ENCODE results near the gene GMPPA. TPM values are rescaled to one million over a fixed set of nuclear protein-coding genes. Genes with fewer than 3 reads are reported as not detected.

Gene GMPPA
- total and polyA plus RNA-seq, 4 donors: 20.2 to 59.4 (median 43.4) TPM

DNA sequence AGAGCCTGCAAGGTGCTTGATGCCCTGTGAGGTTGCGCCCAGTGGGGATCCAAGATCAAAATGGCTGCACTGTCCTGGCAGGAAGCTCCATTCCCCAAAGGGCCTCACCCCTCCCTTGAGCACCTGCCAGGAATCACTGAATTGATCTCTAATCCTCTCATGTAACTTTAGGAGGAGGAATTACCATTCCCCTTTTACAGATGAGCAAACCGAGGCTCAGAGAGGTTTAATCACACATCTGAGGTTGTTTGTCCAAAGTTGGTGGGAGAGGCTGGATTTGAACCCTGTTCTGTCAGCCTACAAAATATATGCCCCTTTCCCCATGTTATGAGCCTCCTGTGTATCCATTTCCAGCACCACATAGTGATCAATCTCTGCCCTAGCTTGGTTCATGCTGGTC lies 26.1 kb downstream of the GMPPA start:
- no peak for TF ChIP-seq FOXA1 (IDR thresholded peaks at IDR 0.05)
- no peak for TF ChIP-seq RAD21 (IDR thresholded peaks at IDR 0.05)
- TF ChIP-seq, protein P1, sequence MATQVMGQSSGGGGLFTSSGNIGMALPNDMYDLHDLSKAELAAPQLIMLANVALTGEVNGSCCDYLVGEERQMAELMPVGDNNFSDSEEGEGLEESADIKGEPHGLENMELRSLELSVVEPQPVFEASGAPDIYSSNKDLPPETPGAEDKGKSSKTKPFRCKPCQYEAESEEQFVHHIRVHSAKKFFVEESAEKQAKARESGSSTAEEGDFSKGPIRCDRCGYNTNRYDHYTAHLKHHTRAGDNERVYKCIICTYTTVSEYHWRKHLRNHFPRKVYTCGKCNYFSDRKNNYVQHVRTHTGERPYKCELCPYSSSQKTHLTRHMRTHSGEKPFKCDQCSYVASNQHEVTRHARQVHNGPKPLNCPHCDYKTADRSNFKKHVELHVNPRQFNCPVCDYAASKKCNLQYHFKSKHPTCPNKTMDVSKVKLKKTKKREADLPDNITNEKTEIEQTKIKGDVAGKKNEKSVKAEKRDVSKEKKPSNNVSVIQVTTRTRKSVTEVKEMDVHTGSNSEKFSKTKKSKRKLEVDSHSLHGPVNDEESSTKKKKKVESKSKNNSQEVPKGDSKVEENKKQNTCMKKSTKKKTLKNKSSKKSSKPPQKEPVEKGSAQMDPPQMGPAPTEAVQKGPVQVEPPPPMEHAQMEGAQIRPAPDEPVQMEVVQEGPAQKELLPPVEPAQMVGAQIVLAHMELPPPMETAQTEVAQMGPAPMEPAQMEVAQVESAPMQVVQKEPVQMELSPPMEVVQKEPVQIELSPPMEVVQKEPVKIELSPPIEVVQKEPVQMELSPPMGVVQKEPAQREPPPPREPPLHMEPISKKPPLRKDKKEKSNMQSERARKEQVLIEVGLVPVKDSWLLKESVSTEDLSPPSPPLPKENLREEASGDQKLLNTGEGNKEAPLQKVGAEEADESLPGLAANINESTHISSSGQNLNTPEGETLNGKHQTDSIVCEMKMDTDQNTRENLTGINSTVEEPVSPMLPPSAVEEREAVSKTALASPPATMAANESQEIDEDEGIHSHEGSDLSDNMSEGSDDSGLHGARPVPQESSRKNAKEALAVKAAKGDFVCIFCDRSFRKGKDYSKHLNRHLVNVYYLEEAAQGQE (IDR thresholded peaks at IDR 0.05): no peak
- no peak overlapping the region for H3K4me3 ChIP-seq (ENCODE audit: low read depth in 1 of 3, low read length in 3 of 3)
- no peak overlapping the region for H3K27ac ChIP-seq (ENCODE audit: low read depth in 1 of 2, low read length in 2 of 2)
- no peaks in the 10 kb centered on the region for H3K36me3 ChIP-seq (ENCODE audit: control insufficient read depth in 4 of 4, insufficient read depth in 3 of 4, low read depth in 1 of 4, low read length in 3 of 4)
- H3K4me1 ChIP-seq (ENCODE audit: control insufficient read depth in 4 of 4, insufficient read depth in 4 of 4, low read length in 3 of 4): no peaks in the 10 kb centered on the region
- H3K27me3 ChIP-seq (ENCODE audit: control insufficient read depth in 4 of 4, insufficient read depth in 4 of 4, low read length in 3 of 4): peaks cover 0 to 14% (median 11%) of the 10 kb centered on the region in 4 donors
- no peak overlapping the region for H3K9ac ChIP-seq (ENCODE audit: low read depth in 1 of 2, low read length in 2 of 2)
- no peak for DNase-seq (ENCODE audit: low spot score)
- no peaks in the 10 kb centered on the region for H3K9me3 ChIP-seq (ENCODE audit: control insufficient read depth in 4 of 4, low read length in 3 of 4)
- WGBS: 83% methylated on average over 2 of the region's 2 CpGs

DNA sequence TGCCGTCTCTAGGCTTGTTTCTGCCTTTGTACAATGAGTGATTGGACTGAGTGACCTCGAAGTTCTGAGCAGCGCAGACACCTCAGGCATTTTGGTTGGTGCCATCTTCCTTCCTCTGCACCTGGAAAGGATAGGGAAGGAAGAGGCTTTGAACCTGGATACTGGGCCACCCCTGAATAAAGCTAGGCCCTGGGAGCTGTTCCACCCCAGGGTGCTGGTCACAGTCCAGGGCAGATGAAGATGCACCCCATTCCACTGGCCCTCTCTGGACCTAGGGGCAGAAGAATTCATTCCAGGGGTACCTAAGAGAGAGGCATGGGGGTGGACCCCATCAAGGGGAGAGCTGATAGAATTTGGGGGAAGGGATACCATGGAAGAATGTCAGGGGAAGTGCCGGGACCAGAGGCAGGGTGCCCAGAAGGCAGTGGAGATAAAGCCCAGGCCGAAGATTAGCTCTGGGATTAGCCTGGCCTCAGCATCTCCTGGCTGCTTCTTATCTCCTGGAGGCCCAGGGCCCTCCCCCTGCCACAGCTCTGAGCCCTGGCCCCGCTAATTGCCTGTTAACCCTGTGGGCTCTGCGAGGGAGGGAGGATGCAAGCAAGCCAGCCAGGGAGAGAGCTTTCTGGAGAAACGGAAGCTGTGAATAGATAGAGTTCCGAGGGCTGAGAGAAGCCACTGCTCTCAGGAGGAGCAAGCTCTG lies 27.0 kb downstream of the GMPPA start:
- peak; percentile 76 for DNase-seq (ENCODE audit: low spot score)
- Histone ChIP-seq H3K27me3 (ENCODE audit: control insufficient read depth in 4 of 4, insufficient read depth in 4 of 4, low read length in 3 of 4) (peaks cover 0 to 14% (median 11%) of the 10 kb centered on the region in 4 donors), H3K36me3 (ENCODE audit: control insufficient read depth in 4 of 4, insufficient read depth in 3 of 4, low read depth in 1 of 4, low read length in 3 of 4) (no peaks in the 10 kb centered on the region), H3K9me3 (ENCODE audit: control insufficient read depth in 4 of 4, low read length in 3 of 4) (no peaks in the 10 kb centered on the region), H3K9ac (ENCODE audit: low read depth in 1 of 2, low read length in 2 of 2) (no peak overlapping the region), H3K4me1 (ENCODE audit: control insufficient read depth in 4 of 4, insufficient read depth in 4 of 4, low read length in 3 of 4) (no peaks in the 10 kb centered on the region), H3K4me3 (ENCODE audit: low read depth in 1 of 3, low read length in 3 of 3) (no peak overlapping the region), H3K27ac (ENCODE audit: low read depth in 1 of 2, low read length in 2 of 2) (no peak overlapping the region)
- TF ChIP-seq, protein P2, sequence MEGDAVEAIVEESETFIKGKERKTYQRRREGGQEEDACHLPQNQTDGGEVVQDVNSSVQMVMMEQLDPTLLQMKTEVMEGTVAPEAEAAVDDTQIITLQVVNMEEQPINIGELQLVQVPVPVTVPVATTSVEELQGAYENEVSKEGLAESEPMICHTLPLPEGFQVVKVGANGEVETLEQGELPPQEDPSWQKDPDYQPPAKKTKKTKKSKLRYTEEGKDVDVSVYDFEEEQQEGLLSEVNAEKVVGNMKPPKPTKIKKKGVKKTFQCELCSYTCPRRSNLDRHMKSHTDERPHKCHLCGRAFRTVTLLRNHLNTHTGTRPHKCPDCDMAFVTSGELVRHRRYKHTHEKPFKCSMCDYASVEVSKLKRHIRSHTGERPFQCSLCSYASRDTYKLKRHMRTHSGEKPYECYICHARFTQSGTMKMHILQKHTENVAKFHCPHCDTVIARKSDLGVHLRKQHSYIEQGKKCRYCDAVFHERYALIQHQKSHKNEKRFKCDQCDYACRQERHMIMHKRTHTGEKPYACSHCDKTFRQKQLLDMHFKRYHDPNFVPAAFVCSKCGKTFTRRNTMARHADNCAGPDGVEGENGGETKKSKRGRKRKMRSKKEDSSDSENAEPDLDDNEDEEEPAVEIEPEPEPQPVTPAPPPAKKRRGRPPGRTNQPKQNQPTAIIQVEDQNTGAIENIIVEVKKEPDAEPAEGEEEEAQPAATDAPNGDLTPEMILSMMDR (IDR thresholded peaks at IDR 0.05; ENCODE audit: low read depth, low read length, missing input control): no peak
- no peak for TF ChIP-seq YY1 (IDR thresholded peaks at IDR 0.05)
- TF ChIP-seq RXRA (IDR thresholded peaks at IDR 0.05): no peak
- TF ChIP-seq, protein P3, sequence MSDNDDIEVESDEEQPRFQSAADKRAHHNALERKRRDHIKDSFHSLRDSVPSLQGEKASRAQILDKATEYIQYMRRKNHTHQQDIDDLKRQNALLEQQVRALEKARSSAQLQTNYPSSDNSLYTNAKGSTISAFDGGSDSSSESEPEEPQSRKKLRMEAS (IDR thresholded peaks at IDR 0.05): no peak
- TF ChIP-seq EGR1 (IDR thresholded peaks at IDR 0.05; ENCODE audit: low read depth in 2 of 2): no peak
- no peak for TF ChIP-seq SP1 (IDR thresholded peaks at IDR 0.05)
- WGBS: 56% methylated on average over 9 of the region's 9 CpGs

DNA sequence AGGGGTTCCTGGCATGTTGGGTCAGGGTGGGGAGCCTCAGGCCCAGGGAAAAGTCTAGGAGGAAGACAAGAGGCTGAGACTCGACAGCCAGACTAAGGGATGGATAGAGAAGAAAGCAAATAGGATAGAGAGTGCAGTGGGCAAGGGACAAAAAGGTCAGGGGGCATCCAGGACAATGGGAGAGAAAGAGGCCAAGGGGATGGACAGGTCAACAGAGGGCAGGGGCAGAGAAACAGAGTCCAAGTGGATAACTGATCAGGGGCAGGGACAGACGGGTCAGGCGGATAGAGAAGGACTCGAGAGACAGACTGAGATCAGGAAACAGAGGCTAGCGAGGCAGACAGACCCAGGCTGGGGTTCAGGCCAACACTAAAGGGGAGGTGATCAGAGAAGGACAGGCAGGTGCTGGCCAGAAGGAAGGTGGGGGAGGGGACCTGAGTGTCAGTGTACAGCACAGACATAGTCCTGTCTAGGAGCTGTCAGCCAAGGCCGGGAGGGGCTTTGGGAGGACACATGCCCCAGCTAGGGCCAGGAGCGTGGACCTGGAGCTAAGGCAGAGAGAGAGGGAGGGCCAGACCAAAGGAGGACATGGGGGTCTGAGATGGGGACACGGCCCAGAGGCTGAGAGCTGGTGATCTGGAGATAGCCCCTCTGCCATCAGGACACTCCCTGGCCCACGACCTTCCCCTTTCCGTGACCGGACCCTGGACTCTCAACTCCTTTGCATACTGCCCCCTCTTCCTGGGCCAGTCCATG lies 27.8 kb downstream of the GMPPA start:
- no peaks in the 10 kb centered on the region for H3K36me3 ChIP-seq (ENCODE audit: control insufficient read depth in 4 of 4, insufficient read depth in 3 of 4, low read depth in 1 of 4, low read length in 3 of 4)
- no peaks in the 10 kb centered on the region for H3K9me3 ChIP-seq (ENCODE audit: control insufficient read depth in 4 of 4, low read length in 3 of 4)
- no peaks in the 10 kb centered on the region for H3K4me1 ChIP-seq (ENCODE audit: control insufficient read depth in 4 of 4, insufficient read depth in 4 of 4, low read length in 3 of 4)
- peaks cover 0 to 14% (median 11%) of the 10 kb centered on the region in 4 donors for H3K27me3 ChIP-seq (ENCODE audit: control insufficient read depth in 4 of 4, insufficient read depth in 4 of 4, low read length in 3 of 4)
- no peak for DNase-seq (ENCODE audit: low spot score)
- TF ChIP-seq YY1 (IDR thresholded peaks at IDR 0.05) (no peak), FOXA1 (IDR thresholded peaks at IDR 0.05) (no peak), HNF4A (conservative IDR thresholded peaks at IDR 0.05) (no peak), EGR1 (IDR thresholded peaks at IDR 0.05; ENCODE audit: low read depth in 2 of 2) (no peak), TAF1 (conservative IDR thresholded peaks at IDR 0.05) (no peak), SP1 (IDR thresholded peaks at IDR 0.05) (no peak), RAD21 (IDR thresholded peaks at IDR 0.05) (no peak), FOXA2 (IDR thresholded peaks at IDR 0.05) (no peak)
- TF ChIP-seq, protein P3 (IDR thresholded peaks at IDR 0.05): no peak
- TF ChIP-seq, protein P4, sequence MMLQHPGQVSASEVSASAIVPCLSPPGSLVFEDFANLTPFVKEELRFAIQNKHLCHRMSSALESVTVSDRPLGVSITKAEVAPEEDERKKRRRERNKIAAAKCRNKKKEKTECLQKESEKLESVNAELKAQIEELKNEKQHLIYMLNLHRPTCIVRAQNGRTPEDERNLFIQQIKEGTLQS (IDR thresholded peaks at IDR 0.05): no peak
- TF ChIP-seq, protein P2 (IDR thresholded peaks at IDR 0.05; ENCODE audit: low read depth, low read length, missing input control): no peak
- TF ChIP-seq, protein P5, sequence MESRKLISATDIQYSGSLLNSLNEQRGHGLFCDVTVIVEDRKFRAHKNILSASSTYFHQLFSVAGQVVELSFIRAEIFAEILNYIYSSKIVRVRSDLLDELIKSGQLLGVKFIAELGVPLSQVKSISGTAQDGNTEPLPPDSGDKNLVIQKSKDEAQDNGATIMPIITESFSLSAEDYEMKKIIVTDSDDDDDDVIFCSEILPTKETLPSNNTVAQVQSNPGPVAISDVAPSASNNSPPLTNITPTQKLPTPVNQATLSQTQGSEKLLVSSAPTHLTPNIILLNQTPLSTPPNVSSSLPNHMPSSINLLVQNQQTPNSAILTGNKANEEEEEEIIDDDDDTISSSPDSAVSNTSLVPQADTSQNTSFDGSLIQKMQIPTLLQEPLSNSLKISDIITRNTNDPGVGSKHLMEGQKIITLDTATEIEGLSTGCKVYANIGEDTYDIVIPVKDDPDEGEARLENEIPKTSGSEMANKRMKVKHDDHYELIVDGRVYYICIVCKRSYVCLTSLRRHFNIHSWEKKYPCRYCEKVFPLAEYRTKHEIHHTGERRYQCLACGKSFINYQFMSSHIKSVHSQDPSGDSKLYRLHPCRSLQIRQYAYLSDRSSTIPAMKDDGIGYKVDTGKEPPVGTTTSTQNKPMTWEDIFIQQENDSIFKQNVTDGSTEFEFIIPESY (IDR thresholded peaks at IDR 0.05): no peak
- no peak overlapping the region for H3K9ac ChIP-seq (ENCODE audit: low read depth in 1 of 2, low read length in 2 of 2)
- 36% methylated on average over 11 of the region's 11 CpGs for WGBS
- no peak overlapping the region for H3K27ac ChIP-seq (ENCODE audit: low read depth in 1 of 2, low read length in 2 of 2)
- no peak overlapping the region for H3K4me3 ChIP-seq (ENCODE audit: low read depth in 1 of 3, low read length in 3 of 3)

All from liver (tissue), 9 donors.